HEK293T (cell line): ENCODE measurements around the gene KRT84.

Experiments
- CTCF ChIA-PET: fragments of 350-600 bp; formaldehyde crosslinking; extraction: SDS; loops from one replicate; lab custom pipeline; 2021; ENCODE audit warnings: antibody characterized with exemption, inconsistent platforms; lab: Yijun Ruan, JAX
- POLR2A ChIA-PET: fragments of 350-600 bp; formaldehyde crosslinking; extraction: SDS; loops from one replicate; lab custom pipeline; 2020; ENCODE audit warnings: antibody characterized with exemption, inconsistent platforms; lab: Yijun Ruan, JAX
- DNase-seq: peaks from one replicate; pipeline ENCODE4 v3.0.0; 2012; ENCODE audit warnings: mixed read lengths; ENCODE audit errors: extremely low spot score
- ARNT ChIP-seq: fragments of 450-650 bp; IDR thresholded peaks from 2 replicates; pipeline ENCODE4 v1.6.1; 2017; ENCODE audit warnings: mild to moderate bottlenecking
- BHLHE40 ChIP-seq: fragments of 450-650 bp; IDR thresholded peaks from 2 replicates; pipeline ENCODE4 v1.6.1; 2016; ENCODE audit warnings: mild to moderate bottlenecking, moderate library complexity, borderline replicate concordance
- CTBP1 ChIP-seq: fragments of 450-650 bp; IDR thresholded peaks from 2 replicates; pipeline ENCODE4 v1.6.1; 2016; ENCODE audit warnings: borderline replicate concordance
- ELF4 ChIP-seq: fragments of 450-650 bp; IDR thresholded peaks from 2 replicates; pipeline ENCODE4 v1.6.1; 2017; ENCODE audit warnings: antibody characterized with exemption
- FOXA1 ChIP-seq: fragments of 450-650 bp; IDR thresholded peaks from 2 replicates; pipeline ENCODE4 v1.6.1; 2016; ENCODE audit warnings: mild to moderate bottlenecking
- FOXK2 ChIP-seq: fragments of 450-650 bp; IDR thresholded peaks from 2 replicates; pipeline ENCODE4 v1.6.1; 2016; ENCODE audit warnings: mild to moderate bottlenecking
- FOXM1 ChIP-seq: fragments of 450-650 bp; IDR thresholded peaks from 2 replicates; pipeline ENCODE4 v1.6.1; 2017; ENCODE audit warnings: mild to moderate bottlenecking, borderline replicate concordance
- HDGF ChIP-seq: fragments of 450-650 bp; IDR thresholded peaks from 2 replicates; pipeline ENCODE4 v1.6.1; 2017; ENCODE audit warnings: antibody characterized with exemption, borderline replicate concordance
- L3MBTL2 ChIP-seq: fragments of 450-650 bp; conservative IDR thresholded peaks from 2 replicates; pipeline ENCODE4 v1.6.1; 2016; ENCODE audit warnings: mild to moderate bottlenecking
- LEF1 ChIP-seq: fragments of 450-650 bp; IDR thresholded peaks from 2 replicates; pipeline ENCODE4 v1.6.1; 2017; ENCODE audit warnings: mild to moderate bottlenecking, borderline replicate concordance
- NFRKB ChIP-seq: fragments of 450-650 bp; IDR thresholded peaks from 2 replicates; pipeline ENCODE4 v1.6.1; 2016; ENCODE audit warnings: mild to moderate bottlenecking, moderate library complexity
- SP1 ChIP-seq: fragments of 450-650 bp; IDR thresholded peaks from 2 replicates; pipeline ENCODE4 v1.6.1; 2017
- SUZ12 ChIP-seq: fragments of 450-650 bp; IDR thresholded peaks from 2 replicates; pipeline ENCODE4 v1.6.1; 2016; ENCODE audit warnings: mild to moderate bottlenecking
- TARDBP ChIP-seq: fragments of 450-650 bp; IDR thresholded peaks from 2 replicates; pipeline ENCODE4 v1.6.1; 2016
- ZNF384 ChIP-seq: fragments of 450-650 bp; IDR thresholded peaks from 2 replicates; pipeline ENCODE4 v1.6.1; 2016
- TF ChIP-seq, protein P1 (sequence below): fragments of 450-650 bp; IDR thresholded peaks from 2 replicates; pipeline ENCODE4 v1.6.1; 2016

Gene KRT84

DNA sequence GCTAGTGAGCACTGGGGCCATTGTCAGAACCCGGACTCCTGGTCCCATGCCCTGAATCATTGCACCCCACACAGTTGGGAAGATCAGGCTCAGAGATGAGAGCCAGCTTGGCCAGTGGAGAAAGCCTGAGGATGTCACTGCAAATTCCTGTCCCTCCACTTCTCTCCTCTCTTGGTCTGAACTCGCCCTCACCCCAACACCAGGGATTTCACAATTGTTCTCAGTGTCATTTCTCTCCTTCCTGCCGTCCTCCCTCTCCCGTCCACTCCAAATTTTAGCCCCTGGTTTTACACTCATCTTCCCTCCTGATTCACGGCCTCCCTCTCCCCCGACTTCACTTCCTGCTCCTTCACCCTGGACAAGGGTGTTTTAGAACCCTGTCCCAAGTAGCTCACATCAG, 37.6 kb upstream of the KRT84 start:
- no peak for TF ChIP-seq TARDBP
- no peak for TF ChIP-seq CTBP1
- TF ChIP-seq FOXM1: no peak
- TF ChIP-seq ARNT: no peak
- TF ChIP-seq HDGF: no peak
- no peak for DNase-seq
- ChIA-PET CTCF (no interaction called here), POLR2A (no interaction called here)

DNA sequence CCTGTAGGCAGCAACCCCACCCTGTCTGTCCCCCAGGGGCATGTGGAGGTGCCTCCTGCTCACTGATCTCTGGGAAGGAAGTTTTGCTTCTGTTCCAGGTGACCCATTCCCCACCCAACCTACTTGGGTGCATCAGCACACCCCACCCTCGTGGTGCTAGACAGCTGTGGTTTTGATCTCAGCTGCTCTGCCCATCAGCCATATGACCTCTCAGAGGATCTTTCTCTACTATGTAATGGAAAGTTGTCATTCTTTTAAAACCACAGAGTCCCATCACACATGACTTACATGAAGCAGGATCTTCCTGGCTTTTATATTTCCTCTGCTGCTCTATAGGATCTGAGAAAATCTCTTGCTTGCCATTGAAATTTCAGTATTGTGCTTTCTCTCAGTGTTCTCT, 34.2 kb upstream of the KRT84 start:
- DNase-seq: no peak
- ChIA-PET POLR2A (no interaction called here), CTCF (no interaction called here)
- TF ChIP-seq FOXM1 (no peak), ZNF384 (no peak), FOXA1 (no peak), NFRKB (no peak), FOXK2 (no peak), L3MBTL2 (no peak), HDGF (no peak), SUZ12 (no peak), ARNT (no peak), TARDBP (no peak), CTBP1 (no peak), LEF1 (no peak), ELF4 (no peak), BHLHE40 (no peak), SP1 (no peak)
- TF ChIP-seq, protein P1, sequence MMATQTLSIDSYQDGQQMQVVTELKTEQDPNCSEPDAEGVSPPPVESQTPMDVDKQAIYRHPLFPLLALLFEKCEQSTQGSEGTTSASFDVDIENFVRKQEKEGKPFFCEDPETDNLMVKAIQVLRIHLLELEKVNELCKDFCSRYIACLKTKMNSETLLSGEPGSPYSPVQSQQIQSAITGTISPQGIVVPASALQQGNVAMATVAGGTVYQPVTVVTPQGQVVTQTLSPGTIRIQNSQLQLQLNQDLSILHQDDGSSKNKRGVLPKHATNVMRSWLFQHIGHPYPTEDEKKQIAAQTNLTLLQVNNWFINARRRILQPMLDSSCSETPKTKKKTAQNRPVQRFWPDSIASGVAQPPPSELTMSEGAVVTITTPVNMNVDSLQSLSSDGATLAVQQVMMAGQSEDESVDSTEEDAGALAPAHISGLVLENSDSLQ: no peak

DNA sequence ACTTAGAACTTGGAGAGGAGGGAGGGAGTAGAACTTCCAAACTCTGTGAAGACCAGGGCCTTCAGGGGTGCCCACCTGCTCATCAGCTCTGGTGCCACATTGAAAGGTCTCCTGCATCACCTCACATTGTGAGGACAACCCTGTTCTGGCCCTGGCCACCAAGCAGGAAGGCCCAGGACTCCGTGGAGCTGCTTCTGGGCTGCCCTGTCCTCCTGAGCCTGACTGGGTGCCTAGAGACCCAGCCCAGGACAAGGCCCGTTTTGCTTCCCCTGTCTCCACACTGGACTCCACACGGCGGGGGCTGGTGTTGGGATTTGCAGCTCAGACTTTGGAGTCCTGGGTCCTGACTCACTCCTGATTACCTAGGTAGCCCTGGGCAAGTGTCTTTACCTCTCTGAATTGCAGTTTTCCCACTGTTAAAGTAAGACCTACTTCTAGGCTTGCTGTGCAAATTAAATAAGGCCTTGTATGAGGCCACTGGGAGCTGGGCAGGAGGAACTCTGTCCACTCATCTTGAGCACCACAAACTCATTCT, 33.2 kb upstream of the KRT84 start:
- CTCF ChIA-PET: no interaction called here
- POLR2A ChIA-PET: no interaction called here
- TF ChIP-seq L3MBTL2 (no peak), FOXK2 (no peak), TARDBP (no peak), CTBP1 (no peak), FOXM1 (no peak), ELF4 (no peak), SUZ12 (no peak)

GRCh38 chr12:52417740-52418139, 32.3 kb upstream of the KRT84 start:
- TF ChIP-seq, protein P1: no peak
- no peak for TF ChIP-seq NFRKB
- TF ChIP-seq SP1: no peak
- TF ChIP-seq FOXK2: no peak
- TF ChIP-seq TARDBP: no peak
- no peak for TF ChIP-seq HDGF
- no peak for TF ChIP-seq ELF4
- TF ChIP-seq L3MBTL2: no peak
- TF ChIP-seq FOXM1: no peak
- TF ChIP-seq CTBP1: no peak
- POLR2A ChIA-PET: no interaction called here
- CTCF ChIA-PET: no interaction called here
- DNase-seq: no peak

More for the DNA sequence above, 33.2 kb upstream of the KRT84 start:
- DNase-seq: no peak

DNA sequence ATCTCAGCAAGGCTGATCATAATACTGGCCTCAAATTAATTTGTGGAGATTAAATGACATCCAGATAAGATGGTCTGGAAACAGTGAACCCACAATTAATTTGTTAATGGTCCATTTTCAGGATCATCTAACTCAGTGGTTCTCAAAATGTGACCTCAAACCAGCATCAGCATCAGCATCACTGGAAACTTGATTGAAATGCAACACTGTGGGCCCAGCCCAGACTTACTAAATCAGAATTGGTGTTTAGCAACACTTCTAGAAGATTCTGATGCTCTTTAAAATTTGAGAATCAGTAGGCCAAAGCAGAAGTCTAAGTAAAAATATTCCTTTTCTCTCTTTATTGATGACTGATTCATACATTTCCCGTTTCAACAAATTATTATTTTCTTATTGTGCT, 31.3 kb upstream of the KRT84 start:
- no peak for DNase-seq
- CTCF ChIA-PET: no interaction called here
- POLR2A ChIA-PET: no interaction called here
- TF ChIP-seq LEF1 (no peak), L3MBTL2 (no peak), ZNF384 (no peak), CTBP1 (no peak), BHLHE40 (no peak), FOXM1 (no peak), HDGF (no peak), SUZ12 (no peak), FOXA1 (no peak), FOXK2 (no peak), NFRKB (no peak), TARDBP (no peak), ARNT (no peak), ELF4 (no peak), SP1 (no peak)
- TF ChIP-seq, protein P1: no peak

DNA sequence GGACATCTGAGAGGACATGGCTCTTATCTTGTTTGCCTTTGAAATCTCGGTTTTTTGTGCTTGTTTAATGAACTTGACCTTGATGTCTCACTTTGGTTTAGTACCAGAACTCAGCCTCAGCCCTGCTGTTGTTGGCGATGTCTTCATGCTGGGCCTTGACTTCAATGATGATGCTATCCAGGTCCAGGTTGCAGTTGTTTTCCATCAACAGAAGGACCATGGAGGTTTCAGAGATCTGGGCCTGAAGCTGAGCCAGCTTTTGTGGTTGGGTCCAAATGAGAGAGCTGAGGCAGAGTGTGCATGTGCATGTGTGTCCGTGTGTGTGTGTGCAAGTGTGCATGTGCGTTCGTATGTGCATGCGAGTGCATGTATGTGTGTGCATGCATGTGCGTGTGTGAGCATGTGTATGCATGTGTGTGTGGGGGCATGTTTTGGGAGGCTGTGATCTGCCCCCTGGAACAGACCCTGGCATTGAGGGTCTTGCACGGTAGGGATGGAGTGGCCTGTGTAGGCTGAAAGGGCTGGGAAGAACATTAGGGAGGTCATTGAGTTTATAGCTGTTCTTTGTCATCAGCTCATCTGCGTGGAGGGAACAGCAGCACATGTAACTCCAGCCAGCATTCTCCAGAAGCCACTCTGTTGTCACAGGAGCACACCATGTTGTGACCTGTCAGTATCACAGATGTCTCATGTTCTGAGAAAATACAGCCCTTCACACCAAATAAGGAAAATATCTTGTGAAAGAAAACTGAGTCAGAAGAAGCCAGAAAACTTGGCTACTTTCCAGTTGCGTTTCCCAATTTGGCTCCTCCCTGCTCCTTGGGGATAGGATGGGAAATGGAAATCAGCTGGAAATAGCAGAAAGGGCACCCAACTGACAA, 30.7 kb upstream of the KRT84 start:
- POLR2A ChIA-PET: no interaction called here
- no peak for DNase-seq
- CTCF ChIA-PET: no interaction called here
- no peak for TF ChIP-seq ELF4
- TF ChIP-seq ARNT: no peak
- no peak for TF ChIP-seq SUZ12
- no peak for TF ChIP-seq TARDBP
- no peak for TF ChIP-seq ZNF384
- no peak for TF ChIP-seq SP1
- no peak for TF ChIP-seq LEF1
- TF ChIP-seq, protein P1: no peak
- TF ChIP-seq FOXA1: no peak
- TF ChIP-seq FOXM1: no peak
- TF ChIP-seq FOXK2: no peak
- TF ChIP-seq HDGF: no peak
- no peak for TF ChIP-seq BHLHE40
